CD4-positive, alpha-beta memory T cell (primary cell): Measurements from ENCODE around the gene SLC23A2. TPM values are rescaled to one million over a fixed set of nuclear protein-coding genes. Genes with fewer than 3 reads are reported as not detected.

Experiments
- CTCF ChIA-PET: fragments of 350-600 bp; sonication (Branson Sonifier 250); formaldehyde crosslinking; loops from one replicate; lab custom pipeline; 2021; ENCODE audit warnings: inconsistent platforms; ENCODE audit not compliant: partially characterized antibody; lab: Charles Lee
- POLR2A ChIA-PET: fragments of 350-600 bp; sonication (Branson Sonifier 250); formaldehyde crosslinking; loops from one replicate; lab custom pipeline; 2021; ENCODE audit not compliant: partially characterized antibody; lab: Charles Lee
- DNase-seq, 5 donors: peaks; one replicate each; pipeline versions ENCODE4 v3.0.0 to v3.0.0-alpha.2; 2020 to 2022; ENCODE audit warnings: mixed read lengths in 1 of 5
- H3K27ac ChIP-seq: one replicate; pipeline ENCODE4 v1.7.0; 2013; ENCODE audit warnings: low read depth, low read length
- H3K27me3 ChIP-seq: 2 replicates; pipeline ENCODE4 v1.7.0; 2013; ENCODE audit warnings: mild to moderate bottlenecking, low read length, moderate library complexity; ENCODE audit not compliant: insufficient read depth
- H3K36me3 ChIP-seq: 2 replicates; pipeline ENCODE4 v1.7.0; 2013; ENCODE audit warnings: mild to moderate bottlenecking, low read length, moderate library complexity; ENCODE audit not compliant: insufficient read depth
- H3K4me1 ChIP-seq: 2 replicates; pipeline ENCODE4 v1.7.0; 2013; ENCODE audit warnings: mild to moderate bottlenecking, low read length, moderate library complexity; ENCODE audit not compliant: insufficient read depth
- H3K4me3 ChIP-seq, 2 donors: one replicate each; pipeline ENCODE4 v1.7.0; 2013; ENCODE audit warnings: low read length in 2 of 2, mild to moderate bottlenecking in 1 of 2
- H3K9me3 ChIP-seq, 2 donors: one replicate each; pipeline ENCODE4 v1.7.0; 2013; ENCODE audit warnings: low read length in 2 of 2, control low read depth in 1 of 2; ENCODE audit not compliant: control insufficient read depth in 1 of 2
- H3K27ac Mint-ChIP-seq, 7 donors: one replicate each; pipeline ENCODE4 v1.8.0; 2020 to 2021; ENCODE audit warnings: mixed read lengths in 7 of 7, mild to moderate bottlenecking in 6 of 7, inconsistent platforms in 3 of 7, moderate library complexity in 3 of 7
- H3K27me3 Mint-ChIP-seq, 2 donors: one replicate each; pipeline ENCODE4 v1.8.0; 2020 to 2021; ENCODE audit warnings: mixed read lengths in 2 of 2
- H3K36me3 Mint-ChIP-seq, 2 donors: one replicate each; pipeline ENCODE4 v1.8.0; 2020 to 2021; ENCODE audit warnings: mixed read lengths in 2 of 2, inconsistent platforms in 1 of 2, mild to moderate bottlenecking in 1 of 2
- H3K4me1 Mint-ChIP-seq, 4 donors: one replicate each; pipeline ENCODE4 v1.8.0; 2020 to 2021; ENCODE audit warnings: mixed read lengths in 4 of 4, mild to moderate bottlenecking in 1 of 4
- H3K4me3 Mint-ChIP-seq, 8 donors: one replicate each; pipeline ENCODE4 v1.8.0; 2020 to 2021; ENCODE audit warnings: mixed read lengths in 8 of 8, mild to moderate bottlenecking in 7 of 8, moderate library complexity in 6 of 8, inconsistent platforms in 3 of 8
- H3K9me3 Mint-ChIP-seq, 8 donors: one replicate each; pipeline ENCODE4 v1.8.0; 2020 to 2021; ENCODE audit warnings: mixed read lengths in 8 of 8, mild to moderate bottlenecking in 5 of 8, inconsistent platforms in 3 of 8, moderate library complexity in 1 of 8
- intact Hi-C: fragments of 100-400 bp; cut with micrococcal nuclease; formaldehyde crosslinking; loops from one replicate; pipeline ENCODE4 v1.15.1; 2023
- polyA plus RNA-seq, 2 donors: library from polyadenylated mRNA; unstranded; fragments of 300-500 nt; fragmentation: Illumina TruSeq; gene quantifications; one replicate each; pipeline ENCODE4 v1.2.3, GENCODE V29; 2021
- total RNA-seq, 2 experiments: library from RNA; stranded (reverse); gene quantifications; one replicate each; pipeline ENCODE4 v1.2.3, GENCODE V29; 2021

SLC23A2 gene
- total and polyA plus RNA-seq, 4 experiments from 2014 or later, result 4.3 to 22.6 (median 16.6) TPM

DNA sequence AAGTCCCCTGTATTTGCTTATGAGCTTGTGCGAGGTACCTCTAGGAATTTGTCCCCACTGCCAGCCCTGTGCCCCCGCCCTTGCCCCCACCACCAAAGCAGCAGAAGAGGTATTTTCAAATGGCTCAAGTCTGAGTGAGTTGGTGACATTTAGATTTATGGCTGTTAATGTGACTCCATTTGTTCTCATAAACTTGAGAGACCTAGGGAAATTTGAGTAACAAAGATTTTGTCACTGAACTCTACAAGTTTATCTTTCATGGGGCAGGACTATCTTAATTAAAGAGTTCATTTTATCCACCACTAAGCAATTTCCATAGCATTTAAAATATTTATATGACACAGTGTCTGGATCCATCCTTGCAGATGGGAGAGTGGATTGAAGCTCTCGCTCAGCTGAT, 171.1 kb downstream of the SLC23A2 start:
- DNase-seq, result no peak
- ChIA-PET CTCF (no interaction called here), POLR2A (no interaction called here)
- Mint-ChIP-seq H3K27ac (peak overlapping the region in 2 of 7 donors; percentile 24 to 44), H3K4me3 (no peak overlapping the region), H3K36me3 (no peaks in the 10 kb centered on the region), H3K9me3 (peaks cover 0 to 4% (median 0%) of the 10 kb centered on the region in 8 donors), H3K4me1 (no peaks in the 10 kb centered on the region), H3K27me3 (no peaks in the 10 kb centered on the region)
- H3K27ac ChIP-seq, result no peak overlapping the region
- H3K4me1 ChIP-seq, result no peaks in the 10 kb centered on the region
- H3K9me3 ChIP-seq, result no peaks in the 10 kb centered on the region
- H3K36me3 ChIP-seq, result no peaks in the 10 kb centered on the region
- no peak overlapping the region for H3K4me3 ChIP-seq
- intact Hi-C loops, result no loop called here
- no peaks in the 10 kb centered on the region for H3K27me3 ChIP-seq

DNA sequence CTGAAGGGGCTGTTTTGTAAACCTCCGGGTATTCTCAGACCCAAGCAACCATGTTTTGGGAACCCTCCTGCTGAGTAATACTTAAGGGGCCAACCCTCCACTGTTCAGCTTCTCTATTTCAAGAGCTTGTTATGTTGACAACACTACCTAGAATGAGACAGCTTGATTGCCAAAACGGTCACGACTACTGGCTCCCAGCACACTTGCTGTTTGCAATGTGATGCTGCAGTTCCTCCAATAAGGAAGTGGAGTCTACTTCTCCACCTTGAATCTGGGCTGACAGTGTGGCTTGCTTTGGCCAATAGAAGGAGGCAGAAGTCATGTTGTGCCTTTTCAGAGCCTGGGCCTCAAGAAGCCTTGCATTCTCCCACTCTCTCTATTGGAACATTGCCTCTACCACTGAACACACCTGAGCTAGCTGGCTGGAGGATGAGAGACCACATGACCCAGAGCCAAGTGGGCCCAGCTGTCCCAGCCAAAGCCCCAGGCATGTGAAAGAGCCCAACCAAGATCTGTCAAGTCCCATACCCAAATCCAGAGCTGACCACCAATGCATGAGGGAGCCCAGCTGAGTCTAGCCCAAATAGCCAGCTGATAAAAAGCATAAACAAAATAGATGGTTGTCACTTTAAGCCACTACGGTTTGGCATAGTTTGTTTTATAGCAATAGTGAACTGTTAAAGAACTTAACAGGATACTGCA, 171.6 kb downstream of the SLC23A2 start:
- ChIA-PET CTCF (interaction anchor here (0.5 kb wide), 1 partner anchor 123 kb away, joined by 3 read pairs; no protein-coding TSS in a partner anchor), POLR2A (no interaction called here)
- intact Hi-C loops, result no loop called here
- H3K9me3 ChIP-seq, result no peaks in the 10 kb centered on the region
- H3K4me3 ChIP-seq, result no peak overlapping the region
- no peaks in the 10 kb centered on the region for H3K36me3 ChIP-seq
- no peaks in the 10 kb centered on the region for H3K27me3 ChIP-seq
- Mint-ChIP-seq H3K4me1 (no peaks in the 10 kb centered on the region), H3K36me3 (no peaks in the 10 kb centered on the region), H3K4me3 (no peak overlapping the region), H3K27me3 (no peaks in the 10 kb centered on the region), H3K9me3 (peaks cover 0 to 4% (median 0%) of the 10 kb centered on the region in 8 donors), H3K27ac (peak overlapping the region in 1 of 7 donors; percentile 24)
- H3K27ac ChIP-seq, result no peak overlapping the region
- H3K4me1 ChIP-seq, result no peaks in the 10 kb centered on the region
- no peak for DNase-seq

DNA sequence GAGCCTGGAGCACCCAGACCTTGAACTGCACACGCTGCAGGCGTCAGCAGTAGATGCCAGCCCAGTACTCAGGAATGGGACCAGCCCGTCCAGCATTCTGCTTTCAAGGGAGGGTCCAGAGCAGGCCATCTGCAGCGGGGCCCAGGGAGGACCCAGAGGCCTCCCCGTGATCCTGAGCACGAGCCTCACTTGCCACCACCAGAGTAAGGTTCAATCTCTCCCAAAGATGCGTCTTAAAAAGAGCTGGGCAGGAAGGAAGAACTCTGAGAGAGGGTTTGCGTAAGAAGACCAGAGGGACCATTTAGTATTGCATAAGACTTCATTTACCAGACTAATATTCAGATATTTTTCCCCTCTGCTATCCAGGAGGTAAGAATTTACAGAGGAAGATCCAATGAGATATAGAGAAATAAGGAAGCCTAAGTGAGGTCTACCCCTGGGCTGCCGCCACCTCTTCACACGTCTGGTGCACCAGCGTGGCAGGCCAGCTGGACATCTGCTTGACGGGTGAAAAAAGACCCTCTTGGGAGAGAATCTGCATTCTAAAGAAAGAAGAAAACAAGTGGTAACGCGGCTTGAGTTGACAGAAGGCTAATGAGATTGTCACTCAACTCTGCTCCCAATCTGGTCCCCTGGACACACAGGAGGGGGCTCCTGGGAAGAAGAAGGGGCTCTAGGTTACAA, 172.3 kb downstream of the SLC23A2 start:
- Mint-ChIP-seq H3K36me3 (peaks cover 0 to 2% of the 10 kb centered on the region in 2 donors), H3K9me3 (peaks cover 0 to 4% (median 0%) of the 10 kb centered on the region in 8 donors), H3K27me3 (no peaks in the 10 kb centered on the region), H3K4me1 (peaks cover 0 to 3% (median 3%) of the 10 kb centered on the region in 4 donors), H3K4me3 (no peak overlapping the region), H3K27ac (peak overlapping the region in 1 of 7 donors; percentile 37)
- CTCF ChIA-PET, result interaction anchor here (0.5 to 1.1 kb wide), 2 partner anchors 13 to 123 kb away, joined by 3 read pairs; no protein-coding TSS in a partner anchor
- Histone ChIP-seq H3K4me1 (peaks cover 2% of the 10 kb centered on the region), H3K4me3 (no peak overlapping the region), H3K36me3 (no peaks in the 10 kb centered on the region), H3K9me3 (no peaks in the 10 kb centered on the region), H3K27ac (no peak overlapping the region), H3K27me3 (no peaks in the 10 kb centered on the region)
- no peak for DNase-seq
- intact Hi-C loops, result no loop called here
- POLR2A ChIA-PET, result no interaction called here

DNA sequence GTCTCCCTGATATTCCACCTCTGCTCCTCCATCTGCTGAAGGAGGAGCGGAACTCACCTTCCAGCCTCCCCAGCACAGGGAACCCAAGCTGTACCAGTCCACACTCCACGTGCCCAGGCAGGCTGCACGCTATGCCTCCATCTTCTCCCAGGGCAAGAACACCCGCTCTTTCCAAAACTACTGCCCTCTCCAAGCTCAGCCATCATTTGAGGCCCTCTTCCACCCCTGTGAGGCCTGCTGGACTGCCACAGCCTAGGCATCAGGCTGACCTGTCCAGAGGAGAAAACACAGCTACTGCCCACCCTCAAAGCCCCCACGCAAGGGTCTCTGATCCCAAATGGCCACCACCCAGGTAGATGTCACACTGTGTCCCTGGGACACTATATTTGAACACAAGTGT, 179.7 kb downstream of the SLC23A2 start:
- H3K9me3 ChIP-seq, result no peaks in the 10 kb centered on the region
- peaks cover 23 to 43% of the 10 kb centered on the region in 2 donors for H3K36me3 Mint-ChIP-seq
- CTCF ChIA-PET, result interaction anchor here (0.7 kb wide), 1 partner anchor 25 kb away, joined by 3 read pairs; no protein-coding TSS in a partner anchor
- DNase-seq, result no peak
- H3K27me3 ChIP-seq, result no peaks in the 10 kb centered on the region
- H3K27ac ChIP-seq, result peak overlapping the region; percentile 80
- intact Hi-C loops, result no loop called here
- no peaks in the 10 kb centered on the region for H3K9me3 Mint-ChIP-seq
- peaks cover 35 to 55% (median 45%) of the 10 kb centered on the region in 4 donors for H3K4me1 Mint-ChIP-seq
- H3K36me3 ChIP-seq, result peaks cover 9% of the 10 kb centered on the region
- no peaks in the 10 kb centered on the region for H3K27me3 Mint-ChIP-seq
- POLR2A ChIA-PET, result interaction anchor here (1.1 kb wide), 1 partner anchor 11 kb away, joined by 3 read pairs; no protein-coding TSS in a partner anchor
- peak overlapping the region; percentile 57 to 68 for H3K4me3 ChIP-seq
- peaks cover 52% of the 10 kb centered on the region for H3K4me1 ChIP-seq
- peak overlapping the region; percentile 12 to 95 (median 92) for H3K4me3 Mint-ChIP-seq
- peak overlapping the region; percentile 60 to 95 (median 83) for H3K27ac Mint-ChIP-seq

DNA sequence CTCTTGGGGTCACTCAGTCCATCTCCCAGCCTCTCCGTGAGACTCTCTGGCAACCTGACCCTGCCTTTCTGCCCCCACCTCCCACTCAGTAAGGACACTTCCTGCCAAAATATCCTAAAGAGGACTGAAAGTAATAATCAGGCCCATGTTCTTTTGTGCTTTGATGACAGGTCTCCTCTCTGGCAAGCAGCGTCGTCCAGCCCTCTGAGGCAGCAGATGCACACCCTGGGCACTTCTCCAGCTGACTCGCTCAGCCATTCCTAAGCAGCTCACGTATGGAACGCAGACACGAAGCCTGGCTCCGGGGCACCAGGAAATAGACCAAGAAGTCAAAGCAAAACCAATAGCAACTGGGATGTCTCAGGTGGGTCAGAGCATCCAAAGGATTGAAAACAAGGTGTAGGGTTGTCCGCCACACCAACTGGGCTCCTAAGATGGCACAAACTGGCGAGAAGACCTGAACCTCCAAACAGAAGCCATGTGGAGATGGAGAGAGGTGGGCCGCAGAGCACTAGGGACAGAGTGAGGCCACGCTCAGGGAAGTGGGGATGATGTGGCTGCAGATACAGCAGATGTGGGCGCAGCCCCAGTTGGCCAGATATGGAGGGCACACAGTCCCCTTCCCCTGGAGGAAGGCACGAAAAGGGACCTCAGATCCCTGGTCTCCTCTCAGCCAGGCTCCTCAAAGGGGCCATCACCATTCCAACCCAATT, 180.3 kb downstream of the SLC23A2 start:
- H3K4me1 Mint-ChIP-seq, result peaks cover 38 to 56% (median 48%) of the 10 kb centered on the region in 4 donors
- Histone ChIP-seq H3K36me3 (peaks cover 9% of the 10 kb centered on the region), H3K9me3 (no peaks in the 10 kb centered on the region), H3K27ac (peak overlapping the region; percentile 80), H3K4me1 (peaks cover 58% of the 10 kb centered on the region), H3K27me3 (no peaks in the 10 kb centered on the region), H3K4me3 (peak overlapping the region in 1 of 2 donors; percentile 68)
- peak overlapping the region; percentile 28 to 94 (median 64) for H3K27ac Mint-ChIP-seq
- CTCF ChIA-PET, result no interaction called here
- H3K27me3 Mint-ChIP-seq, result no peaks in the 10 kb centered on the region
- peak overlapping the region; percentile 12 to 95 (median 86) for H3K4me3 Mint-ChIP-seq
- no peaks in the 10 kb centered on the region for H3K9me3 Mint-ChIP-seq
- peaks cover 23 to 43% of the 10 kb centered on the region in 2 donors for H3K36me3 Mint-ChIP-seq
- no peak for DNase-seq
- intact Hi-C loops, result no loop called here
- POLR2A ChIA-PET, result interaction anchor here (1.1 kb wide), 1 partner anchor 12 kb away, joined by 3 read pairs; no protein-coding TSS in a partner anchor

DNA sequence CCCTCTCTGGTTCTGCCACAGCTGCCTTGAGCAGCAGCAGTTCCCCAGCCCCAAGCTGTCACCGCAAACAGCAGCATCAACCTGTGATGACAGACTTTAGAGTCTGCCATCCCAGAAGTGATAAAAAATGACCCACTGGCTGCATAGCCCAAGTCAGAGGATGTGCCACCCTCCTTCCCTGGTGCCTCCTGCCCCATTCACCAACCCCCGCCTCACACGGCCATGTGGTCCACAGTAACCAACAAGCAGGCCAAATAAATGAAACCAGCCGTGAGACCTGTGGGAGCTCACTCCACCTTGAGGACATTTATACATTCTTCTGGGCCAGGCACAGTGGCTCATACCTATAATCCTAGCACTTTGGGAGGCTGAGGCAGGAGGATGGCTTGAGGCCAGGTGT, 181.4 kb downstream of the SLC23A2 start:
- Mint-ChIP-seq H3K9me3 (no peaks in the 10 kb centered on the region), H3K4me1 (peaks cover 45 to 65% (median 57%) of the 10 kb centered on the region in 4 donors), H3K27ac (peak overlapping the region; percentile 57 to 83 (median 64)), H3K4me3 (peak overlapping the region in 1 of 8 donors; percentile 39), H3K36me3 (peaks cover 23 to 50% of the 10 kb centered on the region in 2 donors), H3K27me3 (no peaks in the 10 kb centered on the region)
- intact Hi-C loops, result no loop called here
- DNase-seq, result no peak
- H3K27me3 ChIP-seq, result no peaks in the 10 kb centered on the region
- ChIA-PET POLR2A (no interaction called here), CTCF (no interaction called here)
- H3K36me3 ChIP-seq, result peaks cover 9% of the 10 kb centered on the region
- no peak overlapping the region for H3K4me3 ChIP-seq
- peaks cover 69% of the 10 kb centered on the region for H3K4me1 ChIP-seq
- H3K27ac ChIP-seq, result peak overlapping the region; percentile 1
- no peaks in the 10 kb centered on the region for H3K9me3 ChIP-seq
